PC-3 (cell line): ENCODE results near the gene FUT7.

ENCODE experiments used
- EZH2 ChIP-seq: fragments of 300-600 bp; sonication (generic); IDR thresholded peaks from one replicate; pipeline ENCODE4 v1.6.1; 2017; ENCODE audit warnings: antibody characterized with exemption, mild to moderate bottlenecking, low read length; ENCODE audit not compliant: unreplicated experiment
- TF ChIP-seq, protein P1 (sequence below): fragments of 300-600 bp; sonication (generic); conservative IDR thresholded peaks from 2 replicates; pipeline ENCODE4 v1.5.1; 2017; ENCODE audit warnings: antibody characterized with exemption, low read depth, mild to moderate bottlenecking, low read length

DNA sequence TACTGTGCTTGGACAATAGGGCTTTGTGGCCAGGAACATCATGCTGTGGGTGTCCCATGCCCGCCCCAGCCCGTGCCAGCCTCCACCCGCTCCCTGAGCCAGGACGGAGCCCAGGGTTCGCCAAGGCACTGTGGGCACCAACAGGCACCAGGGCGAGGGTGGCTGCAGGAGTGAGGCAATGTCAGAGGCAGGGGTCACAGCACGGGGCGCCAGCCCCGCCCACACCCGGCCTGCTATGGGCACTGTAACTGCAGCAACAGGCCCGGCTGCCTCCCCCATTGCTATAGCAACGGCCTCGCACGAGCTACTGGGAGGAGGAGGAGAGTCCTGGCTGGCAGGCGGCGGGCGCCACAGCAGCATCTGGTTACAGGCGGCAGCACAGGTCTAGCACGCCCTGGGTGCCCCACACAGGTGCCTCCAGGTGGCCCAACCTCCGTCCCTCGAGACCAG, 6.3 kb downstream of the FUT7 start:
- TF ChIP-seq, protein P1, sequence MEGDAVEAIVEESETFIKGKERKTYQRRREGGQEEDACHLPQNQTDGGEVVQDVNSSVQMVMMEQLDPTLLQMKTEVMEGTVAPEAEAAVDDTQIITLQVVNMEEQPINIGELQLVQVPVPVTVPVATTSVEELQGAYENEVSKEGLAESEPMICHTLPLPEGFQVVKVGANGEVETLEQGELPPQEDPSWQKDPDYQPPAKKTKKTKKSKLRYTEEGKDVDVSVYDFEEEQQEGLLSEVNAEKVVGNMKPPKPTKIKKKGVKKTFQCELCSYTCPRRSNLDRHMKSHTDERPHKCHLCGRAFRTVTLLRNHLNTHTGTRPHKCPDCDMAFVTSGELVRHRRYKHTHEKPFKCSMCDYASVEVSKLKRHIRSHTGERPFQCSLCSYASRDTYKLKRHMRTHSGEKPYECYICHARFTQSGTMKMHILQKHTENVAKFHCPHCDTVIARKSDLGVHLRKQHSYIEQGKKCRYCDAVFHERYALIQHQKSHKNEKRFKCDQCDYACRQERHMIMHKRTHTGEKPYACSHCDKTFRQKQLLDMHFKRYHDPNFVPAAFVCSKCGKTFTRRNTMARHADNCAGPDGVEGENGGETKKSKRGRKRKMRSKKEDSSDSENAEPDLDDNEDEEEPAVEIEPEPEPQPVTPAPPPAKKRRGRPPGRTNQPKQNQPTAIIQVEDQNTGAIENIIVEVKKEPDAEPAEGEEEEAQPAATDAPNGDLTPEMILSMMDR = no peak
- TF ChIP-seq EZH2 = no peak
